Pancreas (tissue), 10 donors: ENCODE measurements around the gene LAMC3. TPM values are rescaled to one million over a fixed set of nuclear protein-coding genes. Genes with fewer than 3 reads are reported as not detected.

Experiments
- ATAC-seq, 4 donors: fragments of 200-7000 bp; cut with Tn5 transposase; one replicate each; pipeline versions ENCODE4 v1.8.0 to v1.9.1; 2020; ENCODE audit warnings: mild to moderate bottlenecking in 4 of 4, moderate library complexity in 4 of 4
- DNase-seq, 6 donors: peaks; one replicate each; pipeline ENCODE4 v3.0.0-alpha.2; 2020
- FAIRE-seq: peaks from 2 replicates; lab custom pipeline; 2012; peaks lifted over from hg19 to GRCh38; lab: Jason Lieb, UNC
- H3K27ac ChIP-seq, 4 donors: fragments of 200-600 bp; sonication (generic); 1 replicate in 3 of 4; 2 replicates in 1 of 4; pipeline versions ENCODE4 v1.5.0 to v1.8.0; 2020
- H3K27me3 ChIP-seq, 4 donors: fragments of 200-600 bp; one replicate each; pipeline ENCODE4 v1.8.0; 2021
- H3K36me3 ChIP-seq, 3 donors: fragments of 200-600 bp; sonication (generic) in 1 of 3; one replicate each; pipeline versions ENCODE4 v1.5.0 to v1.8.0; 2020 to 2021
- H3K4me1 ChIP-seq, 3 donors: fragments of 200-600 bp; one replicate each; pipeline ENCODE4 v1.8.0; 2021
- H3K4me3 ChIP-seq, 4 donors: fragments of 200-600 bp; sonication (generic) in 2 of 4; one replicate each; pipeline versions ENCODE4 v1.5.0 to v1.8.0; 2020 to 2021
- H3K9me3 ChIP-seq, 4 donors: fragments of 200-600 bp; one replicate each; pipeline ENCODE4 v1.8.0; 2021
- WGBS, 2 donors: extraction: QIAGEN DNeasy Blood & Tissue Kit; methylation state at CpG; one replicate each; pipeline ENCODE4 v1.1.7; 2013; 5-methylcytosine and 5-hydroxymethylcytosine counted together
- intact Hi-C, 3 donors: fragments of 100-400 bp; cut with DNase I; formaldehyde crosslinking; loops; one replicate each; pipeline versions ENCODE4 v1.11.1 to v1.14.2; 2022
- polyA plus RNA-seq, 2 donors: library from polyadenylated mRNA; stranded (reverse); fragments of 200-250 nt; gene quantifications; one replicate each; pipeline ENCODE4 v1.2.3, GENCODE V29; 2013
- total RNA-seq, 6 donors: library from RNA; stranded (reverse); fragmentation: NEBNext Ultra II Directional in 4 of 6; extraction: Animal tissue kit (Norgen Biotek cat#: 25700) in 4 of 6; gene quantifications; one replicate each; pipeline versions ENCODE4 v1.2.1 to v1.2.4, GENCODE V29; 2021 to 2023
- TF ChIP-seq, protein P1 (sequence below), 4 donors: fragments of 200-600 bp; sonication (generic) in 3 of 4; IDR thresholded peaks; one replicate each; pipeline versions ENCODE4 v1.5.0 to v1.8.0; 2021; ENCODE audit warnings: antibody characterized with exemption in 4 of 4
- donor health status: healthy with polysubstance abuse.
- donor health status: DM: no; HTN: no; CAD: no; lungs with moderate emphysema.
- donor health status: DM: no; HTN: no; CAD: no.
- donor health status: control.
- donor health status: control.
- donor health status: Bipolar disorder and iron deficiency.
- donor health status: DM: yes; HTN: yes; CAD: no.
- donor health status: DM: no; HTN: no; CAD: no.
- donor health status: DM: no; HTN: no; CAD: no.
- donor health status: DM: yes; HTN: yes; CAD: no.

LAMC3 gene
- total and polyA plus RNA-seq, 8 donors: 1.1 to 8.9 (median 2.7) TPM

DNA sequence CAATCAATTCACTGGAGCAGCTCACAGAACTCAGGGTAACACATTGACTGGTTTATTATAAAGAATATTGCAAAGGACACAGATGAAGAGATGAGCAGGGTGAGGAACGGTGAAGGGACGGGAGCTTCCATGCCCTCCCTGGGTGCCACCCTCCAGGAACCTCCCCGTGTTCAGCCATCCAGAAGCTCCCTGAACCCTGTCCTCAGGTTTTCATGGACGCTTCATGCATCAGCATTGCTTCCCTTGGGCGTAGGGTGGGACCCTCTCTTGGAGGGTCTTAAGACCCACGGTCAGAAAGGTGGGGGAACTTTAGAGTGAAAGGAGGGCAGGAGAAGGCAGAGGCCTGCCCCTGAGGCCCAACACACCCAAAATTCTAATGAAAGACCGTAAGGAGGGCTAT lies 12.8 kb downstream of the LAMC3 start:
- intact Hi-C loops: no loop called here
- no peaks in the 10 kb centered on the region for H3K4me1 ChIP-seq
- DNase-seq (no peak), ATAC-seq (no peak), FAIRE-seq (no peak)
- H3K36me3 ChIP-seq: no peaks in the 10 kb centered on the region
- H3K27me3 ChIP-seq: no peaks in the 10 kb centered on the region
- no peak overlapping the region for H3K4me3 ChIP-seq
- no peak overlapping the region for H3K27ac ChIP-seq
- no peaks in the 10 kb centered on the region for H3K9me3 ChIP-seq
- WGBS, 2 donors: 65 to 72% methylated on average over 7 of the region's 7 CpGs
- TF ChIP-seq, protein P1, sequence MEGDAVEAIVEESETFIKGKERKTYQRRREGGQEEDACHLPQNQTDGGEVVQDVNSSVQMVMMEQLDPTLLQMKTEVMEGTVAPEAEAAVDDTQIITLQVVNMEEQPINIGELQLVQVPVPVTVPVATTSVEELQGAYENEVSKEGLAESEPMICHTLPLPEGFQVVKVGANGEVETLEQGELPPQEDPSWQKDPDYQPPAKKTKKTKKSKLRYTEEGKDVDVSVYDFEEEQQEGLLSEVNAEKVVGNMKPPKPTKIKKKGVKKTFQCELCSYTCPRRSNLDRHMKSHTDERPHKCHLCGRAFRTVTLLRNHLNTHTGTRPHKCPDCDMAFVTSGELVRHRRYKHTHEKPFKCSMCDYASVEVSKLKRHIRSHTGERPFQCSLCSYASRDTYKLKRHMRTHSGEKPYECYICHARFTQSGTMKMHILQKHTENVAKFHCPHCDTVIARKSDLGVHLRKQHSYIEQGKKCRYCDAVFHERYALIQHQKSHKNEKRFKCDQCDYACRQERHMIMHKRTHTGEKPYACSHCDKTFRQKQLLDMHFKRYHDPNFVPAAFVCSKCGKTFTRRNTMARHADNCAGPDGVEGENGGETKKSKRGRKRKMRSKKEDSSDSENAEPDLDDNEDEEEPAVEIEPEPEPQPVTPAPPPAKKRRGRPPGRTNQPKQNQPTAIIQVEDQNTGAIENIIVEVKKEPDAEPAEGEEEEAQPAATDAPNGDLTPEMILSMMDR (IDR thresholded peaks at IDR 0.05): no peak

DNA sequence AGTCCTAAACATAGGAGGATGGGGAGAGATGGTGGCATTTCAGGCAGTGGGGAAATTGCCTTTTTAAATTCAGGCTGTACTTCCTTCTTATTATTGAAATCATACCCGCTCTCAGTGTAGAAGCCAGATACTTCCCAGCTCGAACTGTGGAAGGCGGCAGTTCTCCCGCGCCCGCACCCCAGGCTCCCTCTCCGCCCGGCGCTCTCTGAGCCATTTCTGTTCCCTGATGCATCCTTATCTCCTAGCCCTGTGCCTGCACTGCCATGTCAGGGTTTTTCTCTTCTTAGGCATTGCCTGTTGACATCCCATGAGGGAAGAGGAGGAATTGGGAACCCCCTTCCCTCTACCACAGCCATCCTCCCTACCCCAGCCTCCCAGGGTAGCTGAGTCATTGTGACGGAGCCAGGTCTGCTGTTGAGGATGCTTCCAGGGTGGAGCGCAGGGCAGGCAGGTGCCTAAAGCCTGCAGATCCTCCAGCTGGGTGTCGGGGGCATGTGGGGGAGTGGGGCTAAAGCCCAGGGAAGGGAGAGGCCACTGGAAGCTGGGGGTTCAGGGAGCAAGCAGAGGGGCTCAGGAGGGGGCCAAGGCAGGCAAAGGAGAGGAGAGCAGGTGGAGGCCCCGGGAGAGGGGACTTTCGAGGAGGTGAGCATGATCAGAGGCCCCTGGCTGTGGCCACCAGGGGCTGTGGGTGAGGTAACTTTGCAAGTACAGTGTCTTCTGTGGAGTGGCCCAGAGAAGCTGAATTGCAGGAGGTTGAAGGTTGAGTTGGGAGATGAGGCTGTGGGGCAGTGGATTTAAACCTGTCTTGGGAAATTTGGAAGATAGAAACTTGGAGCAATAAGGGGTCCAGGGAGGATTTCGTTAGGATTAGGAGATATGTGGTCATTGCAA lies 16.2 kb downstream of the LAMC3 start:
- no peak overlapping the region for H3K4me3 ChIP-seq
- H3K4me1 ChIP-seq: no peaks in the 10 kb centered on the region
- FAIRE-seq (no peak), ATAC-seq (no peak), DNase-seq (no peak)
- 60 to 69% methylated on average over 15 of the region's 15 CpGs for WGBS, 2 donors
- no peaks in the 10 kb centered on the region for H3K36me3 ChIP-seq
- no peaks in the 10 kb centered on the region for H3K9me3 ChIP-seq
- intact Hi-C loops: no loop called here
- no peaks in the 10 kb centered on the region for H3K27me3 ChIP-seq
- TF ChIP-seq, protein P1 (IDR thresholded peaks at IDR 0.05): no peak
- H3K27ac ChIP-seq: no peak overlapping the region

DNA sequence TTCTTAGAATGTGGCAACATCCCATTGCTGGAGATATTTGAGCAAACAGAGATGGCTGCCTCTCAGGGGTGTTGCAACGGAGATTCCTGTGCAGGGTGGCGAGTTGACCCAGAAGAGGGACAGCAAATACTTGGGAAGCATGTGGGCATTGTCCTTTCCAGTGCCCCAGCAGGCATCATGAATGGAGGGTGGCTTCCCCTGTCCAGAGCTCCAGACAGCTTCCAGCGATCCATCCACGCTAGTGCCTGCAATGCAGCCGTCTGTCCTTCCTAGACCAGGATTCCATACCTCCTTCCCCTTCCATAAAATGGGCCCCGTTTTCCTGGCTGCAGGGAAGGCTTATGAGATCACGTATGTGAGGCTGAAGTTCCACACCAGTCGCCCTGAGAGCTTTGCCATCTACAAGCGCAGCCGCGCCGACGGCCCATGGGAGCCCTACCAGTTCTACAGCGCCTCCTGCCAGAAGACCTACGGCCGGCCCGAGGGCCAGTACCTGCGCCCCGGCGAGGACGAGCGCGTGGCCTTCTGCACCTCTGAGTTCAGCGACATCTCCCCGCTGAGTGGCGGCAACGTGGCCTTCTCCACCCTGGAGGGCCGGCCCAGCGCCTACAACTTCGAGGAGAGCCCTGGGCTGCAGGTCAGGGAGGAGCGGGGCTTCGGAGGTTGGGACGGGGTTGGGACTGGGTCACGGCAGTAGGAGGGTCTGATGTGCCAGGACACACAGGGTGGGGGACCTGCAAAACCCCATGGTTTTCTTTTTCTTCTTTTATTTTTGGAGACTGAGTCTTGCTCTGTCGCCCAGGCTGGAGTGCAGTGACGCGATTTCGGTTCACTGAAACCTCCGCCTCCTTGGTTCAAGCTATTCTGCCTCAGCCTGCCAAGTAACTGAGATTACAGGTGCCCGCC lies 17.2 kb downstream of the LAMC3 start:
- Histone ChIP-seq H3K4me1 (no peaks in the 10 kb centered on the region), H3K27ac (no peak overlapping the region), H3K4me3 (no peak overlapping the region), H3K9me3 (no peaks in the 10 kb centered on the region), H3K27me3 (no peaks in the 10 kb centered on the region), H3K36me3 (no peaks in the 10 kb centered on the region)
- ATAC-seq (no peak), FAIRE-seq (no peak), DNase-seq (no peak)
- intact Hi-C loops: no loop called here
- WGBS, 2 donors: 71 to 77% methylated on average over 40 of the region's 40 CpGs
- TF ChIP-seq, protein P1 (IDR thresholded peaks at IDR 0.05): no peak

DNA sequence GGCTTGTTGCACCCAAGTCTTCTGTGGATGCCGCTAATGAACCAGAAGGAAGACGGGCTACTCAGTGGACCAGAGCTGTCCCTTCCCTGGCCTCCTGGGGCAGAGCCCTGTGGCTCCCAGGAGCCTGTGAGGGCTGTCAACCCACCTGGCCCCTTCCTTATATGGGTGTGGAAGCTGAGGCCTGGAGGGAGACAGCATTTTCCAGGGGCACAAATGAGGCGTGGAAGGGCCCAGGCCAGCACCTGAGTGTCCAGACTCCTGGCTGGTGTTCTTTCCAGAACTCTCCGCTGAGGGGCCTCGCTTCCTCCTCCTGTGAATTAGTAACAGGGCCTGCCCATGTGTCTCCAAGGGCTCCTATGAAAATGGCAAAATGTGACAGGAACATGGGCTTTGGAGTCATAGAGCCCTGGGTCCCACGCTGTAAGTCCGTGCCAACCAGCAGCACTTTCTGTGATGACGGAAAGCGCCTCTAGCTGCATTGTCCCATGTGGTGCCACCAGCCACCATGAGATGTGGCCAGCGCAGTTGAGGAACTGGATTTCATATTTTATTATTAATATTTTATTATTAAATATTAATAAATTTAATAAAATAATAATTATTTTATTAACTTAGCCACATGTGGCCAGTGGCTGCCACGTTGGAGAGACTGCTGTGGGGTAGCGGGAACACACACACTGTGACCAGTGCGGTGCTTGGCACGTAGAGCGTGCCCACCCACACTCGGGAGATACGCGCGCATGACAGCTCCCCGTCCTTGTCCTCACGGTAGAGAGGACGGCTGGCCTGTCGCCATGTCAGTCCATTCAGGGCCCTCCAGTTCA lies 18.3 kb downstream of the LAMC3 start:
- TF ChIP-seq, protein P1 (IDR thresholded peaks at IDR 0.05): no peak
- intact Hi-C loops: no loop called here
- ATAC-seq: no peak
- no peak overlapping the region for H3K4me3 ChIP-seq
- H3K27me3 ChIP-seq: no peaks in the 10 kb centered on the region
- no peaks in the 10 kb centered on the region for H3K4me1 ChIP-seq
- DNase-seq: no peak
- H3K9me3 ChIP-seq: no peaks in the 10 kb centered on the region
- no peak for FAIRE-seq
- WGBS, 2 donors: 74 to 87% methylated on average over 23 of the region's 23 CpGs
- no peaks in the 10 kb centered on the region for H3K36me3 ChIP-seq
- no peak overlapping the region for H3K27ac ChIP-seq
